DND-41 (cell line): Measurements from ENCODE around the gene GINS2.

ENCODE experiments used
- EZH2 ChIP-seq: IDR thresholded peaks from 3 replicates; pipeline ENCODE4 v1.6.1; 2012; ENCODE audit warnings: borderline replicate concordance, low read depth, mild to moderate bottlenecking, moderate library complexity, low read length, inconsistent platforms; ENCODE audit not compliant: severe bottlenecking
- TF ChIP-seq, protein P1 (sequence below): IDR thresholded peaks from 2 replicates; pipeline ENCODE4 v1.5.1; 2012; ENCODE audit warnings: borderline replicate concordance, low read length, moderate library complexity, mild to moderate bottlenecking; ENCODE audit not compliant: poor library complexity, severe bottlenecking; ENCODE audit errors: extremely low read depth

- TF ChIP-seq, protein P1, sequence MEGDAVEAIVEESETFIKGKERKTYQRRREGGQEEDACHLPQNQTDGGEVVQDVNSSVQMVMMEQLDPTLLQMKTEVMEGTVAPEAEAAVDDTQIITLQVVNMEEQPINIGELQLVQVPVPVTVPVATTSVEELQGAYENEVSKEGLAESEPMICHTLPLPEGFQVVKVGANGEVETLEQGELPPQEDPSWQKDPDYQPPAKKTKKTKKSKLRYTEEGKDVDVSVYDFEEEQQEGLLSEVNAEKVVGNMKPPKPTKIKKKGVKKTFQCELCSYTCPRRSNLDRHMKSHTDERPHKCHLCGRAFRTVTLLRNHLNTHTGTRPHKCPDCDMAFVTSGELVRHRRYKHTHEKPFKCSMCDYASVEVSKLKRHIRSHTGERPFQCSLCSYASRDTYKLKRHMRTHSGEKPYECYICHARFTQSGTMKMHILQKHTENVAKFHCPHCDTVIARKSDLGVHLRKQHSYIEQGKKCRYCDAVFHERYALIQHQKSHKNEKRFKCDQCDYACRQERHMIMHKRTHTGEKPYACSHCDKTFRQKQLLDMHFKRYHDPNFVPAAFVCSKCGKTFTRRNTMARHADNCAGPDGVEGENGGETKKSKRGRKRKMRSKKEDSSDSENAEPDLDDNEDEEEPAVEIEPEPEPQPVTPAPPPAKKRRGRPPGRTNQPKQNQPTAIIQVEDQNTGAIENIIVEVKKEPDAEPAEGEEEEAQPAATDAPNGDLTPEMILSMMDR, result no peak
- TF ChIP-seq EZH2, result no peak
These were observed 33.6 kb upstream of the GINS2 start for GRCh38 chr16:85722128-85722893.
